WTC11 (cell line): ENCODE data around the gene P2RY1.

Source experiments
- CTCF ChIP-seq: fragments of 200-600 bp; IDR thresholded peaks from 2 replicates; pipeline ENCODE4 v1.8.0; 2022; ENCODE audit warnings: antibody characterized with exemption
- FOXP4 ChIP-seq: sonication (generic); formaldehyde crosslinking; IDR thresholded peaks from 2 replicates; pipeline ENCODE4 v1.8.0; 2022; ENCODE audit warnings: mild to moderate bottlenecking, missing genetic modification reagents
- JAZF1 ChIP-seq: fragments of 250-450 bp; sonication (Bioruptor Pico); IDR thresholded peaks from 2 replicates; pipeline ENCODE4 v1.9.0; 2021; ENCODE audit warnings: moderate library complexity, mild to moderate bottlenecking, inconsistent platforms
- MAX ChIP-seq: sonication (generic); formaldehyde crosslinking; IDR thresholded peaks from 2 replicates; pipeline ENCODE4 v1.8.0; 2022; ENCODE audit warnings: mild to moderate bottlenecking, missing genetic modification reagents
- NFE2L1 ChIP-seq: sonication (generic); formaldehyde crosslinking; IDR thresholded peaks from 2 replicates; pipeline ENCODE4 v1.8.1; 2023; ENCODE audit warnings: missing genetic modification reagents
- NR1H2 ChIP-seq: sonication (generic); formaldehyde crosslinking; IDR thresholded peaks from 2 replicates; pipeline ENCODE4 v1.9.0; 2021; ENCODE audit warnings: mild to moderate bottlenecking, moderate library complexity, missing genetic modification reagents
- NR2C2 ChIP-seq: sonication (generic); formaldehyde crosslinking; IDR thresholded peaks from 2 replicates; pipeline ENCODE4 v1.8.0; 2022; ENCODE audit warnings: mild to moderate bottlenecking, missing genetic modification reagents
- PREB ChIP-seq: sonication (generic); formaldehyde crosslinking; IDR thresholded peaks from 2 replicates; pipeline ENCODE4 v1.8.1; 2022; ENCODE audit warnings: mild to moderate bottlenecking, missing genetic modification reagents, moderate library complexity, borderline replicate concordance
- USF2 ChIP-seq: sonication (generic); formaldehyde crosslinking; IDR thresholded peaks from 2 replicates; pipeline ENCODE4 v1.8.1; 2023; ENCODE audit warnings: mild to moderate bottlenecking, missing genetic modification reagents, moderate library complexity
- ZNF121 ChIP-seq: sonication (generic); formaldehyde crosslinking; IDR thresholded peaks from 2 replicates; pipeline ENCODE4 v1.8.0; 2023; ENCODE audit warnings: missing genetic modification reagents

- TF ChIP-seq NR1H2 (no peak), CTCF (no peak), USF2 (CRISPR knock-in tag) (no peak), PREB (no peak), NR2C2 (CRISPR knock-in tag) (no peak), ZNF121 (no peak), FOXP4 (CRISPR knock-in tag) (no peak), MAX (no peak), JAZF1 (no peak), NFE2L1 (CRISPR knock-in tag) (no peak)
Observed at GRCh38 chr3:152879130-152879789, 44.3 kb downstream of the P2RY1 start.
